Suprapubic skin (tissue), 3 donors: ENCODE measurements around the gene KRT9.

ENCODE experiments used
- CTCF ChIP-seq, 2 donors: fragments of 200-600 bp in 1 of 2; fragments of 450-650 bp in 1 of 2; sonication (generic) in 1 of 2; IDR thresholded peaks; one replicate each; pipeline ENCODE4 v1.5.1; 2016 to 2019; ENCODE audit warnings: antibody characterized with exemption in 2 of 2, mild to moderate bottlenecking in 1 of 2, moderate library complexity in 1 of 2
- POLR2A ChIP-seq, 2 donors: fragments of 450-650 bp; IDR thresholded peaks; one replicate each; pipeline ENCODE4 v1.6.1; 2017; ENCODE audit warnings: antibody characterized with exemption in 2 of 2, mild to moderate bottlenecking in 2 of 2, moderate library complexity in 2 of 2

GRCh38 chr17:41523225-41523593, 48.6 kb downstream of the KRT9 start:
- TF ChIP-seq CTCF (IDR thresholded peaks at IDR 0.05) (no peak), POLR2A (IDR thresholded peaks at IDR 0.05) (no peak)
